Stimulated activated CD4-positive, alpha-beta T cell treated with anti-CD3 and anti-CD28 coated beads, TNF-alpha, amount 100 ng/mL, for 4 hours (primary cell): ENCODE results near the gene ARFGAP2.
"Not testable (repeated sequence)": the region's sequence is repeated elsewhere in the genome, so short reads cannot be mapped to it uniquely, and the experiment has no call there.

Experiments used
- DNase-seq, 3 experiments: peaks; one replicate each; pipeline ENCODE4 v3.0.0-alpha.2; 2020; ENCODE audit warnings: low read depth in 3 of 3

ARFGAP2 gene

DNA sequence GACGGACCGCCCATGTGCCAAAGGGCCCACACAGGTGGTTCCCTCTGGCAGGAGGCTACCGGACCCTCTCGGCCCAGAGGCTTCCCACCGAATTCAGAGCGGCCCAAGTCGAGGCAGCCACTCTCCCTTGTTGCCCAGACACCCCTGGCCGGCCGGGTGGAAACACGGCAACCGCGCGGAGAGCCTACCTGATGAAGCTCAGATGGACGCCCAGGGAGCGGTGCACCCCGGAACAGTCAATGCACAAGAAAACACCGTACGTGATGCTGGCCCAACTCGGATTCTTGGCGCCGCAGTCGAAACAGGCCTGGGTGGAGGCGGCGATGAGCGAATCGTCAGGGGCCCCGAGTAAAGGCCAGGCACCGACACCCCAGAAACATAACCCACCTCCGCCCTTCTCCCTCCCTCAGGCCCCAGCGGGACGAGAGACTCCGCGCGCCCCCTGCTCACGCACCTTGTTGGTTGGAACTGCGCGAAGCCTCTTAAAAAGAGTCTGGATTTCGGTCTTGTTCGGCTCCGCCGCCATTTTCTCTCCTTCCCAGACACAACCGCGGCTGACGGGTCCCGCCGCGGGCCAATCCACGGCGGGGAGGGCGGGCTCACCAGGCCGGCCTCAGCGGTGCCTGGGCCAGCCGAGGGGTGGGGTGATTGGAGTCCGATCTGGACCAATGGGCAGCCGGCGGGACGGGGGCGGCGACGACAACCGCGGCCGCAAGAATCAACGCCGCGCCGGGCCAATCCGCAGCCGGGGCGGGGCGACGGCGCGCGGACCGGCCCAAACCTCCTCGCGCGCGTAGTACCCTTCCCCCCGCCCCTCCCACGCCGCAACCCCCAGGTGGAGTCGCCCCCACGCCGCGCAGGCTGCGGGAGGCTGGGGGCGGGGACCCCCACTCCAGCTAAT is at the start of gene ARFGAP2:
ARFGAP2 (minus strand) TSS at position 552 of the 901 bp plus-strand sequence; CDS start at position 526, 26 bp downstream.
- DNase-seq: peak; percentile 90 to 93 (median 91)

DNA sequence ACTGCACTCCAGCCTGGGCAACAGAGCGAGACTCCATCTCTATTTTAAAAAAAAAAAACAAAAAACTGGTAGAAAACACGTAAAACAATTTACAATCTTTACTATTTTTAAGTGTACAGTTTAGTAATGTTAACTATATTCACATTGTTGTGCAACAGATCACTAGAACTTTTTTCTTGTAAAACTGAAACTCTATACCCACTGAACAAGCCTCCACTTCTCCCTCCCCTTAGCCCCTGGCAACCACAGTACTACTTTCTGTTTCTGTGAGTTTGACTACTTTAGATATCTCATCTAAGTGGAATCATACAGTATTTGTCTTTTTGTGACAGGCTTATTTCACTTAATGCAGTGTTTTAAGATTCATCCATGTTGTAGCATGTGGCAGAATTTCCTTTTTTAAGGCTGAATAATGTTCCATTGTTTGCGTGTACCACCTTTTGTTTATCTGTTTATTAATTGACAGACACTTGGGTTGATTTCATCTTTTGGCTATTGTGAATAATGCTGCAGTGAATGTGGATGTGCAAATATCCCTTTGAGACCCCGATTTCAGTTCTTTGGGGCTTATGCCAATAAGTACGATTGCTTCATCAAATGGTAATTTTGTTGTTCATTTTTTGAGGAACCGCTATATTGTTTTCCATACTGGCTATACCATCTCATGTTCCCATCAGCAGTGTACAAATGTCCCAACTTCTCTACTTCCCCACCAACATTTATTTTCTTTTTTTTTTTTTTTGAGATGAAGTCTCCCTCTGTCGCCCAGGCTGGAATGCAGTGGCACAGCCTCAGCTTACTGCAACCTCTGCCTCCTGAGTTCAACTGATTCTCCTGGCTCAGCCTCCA is 49.1 kb upstream of the ARFGAP2 start:
- no peak for DNase-seq

DNA sequence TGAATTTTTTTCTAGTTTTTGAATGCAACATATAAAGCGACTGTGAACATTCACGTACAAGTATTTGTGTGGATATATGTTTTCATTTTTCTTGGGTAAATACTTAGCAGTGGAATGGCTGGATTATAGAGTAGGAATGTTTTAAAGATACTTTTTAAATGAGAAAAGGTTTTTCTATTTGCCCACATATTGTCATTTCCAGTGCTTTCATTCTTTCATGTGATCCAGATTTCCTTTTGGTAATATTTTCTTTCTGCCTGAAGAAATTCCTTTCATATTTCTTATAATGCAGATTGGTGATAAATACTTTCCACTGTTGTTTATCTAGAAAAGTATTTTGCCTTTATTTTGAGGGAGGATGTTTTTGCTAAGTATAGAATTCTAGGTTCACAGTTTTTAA is 46.0 kb upstream of the ARFGAP2 start:
- no peak for DNase-seq

DNA sequence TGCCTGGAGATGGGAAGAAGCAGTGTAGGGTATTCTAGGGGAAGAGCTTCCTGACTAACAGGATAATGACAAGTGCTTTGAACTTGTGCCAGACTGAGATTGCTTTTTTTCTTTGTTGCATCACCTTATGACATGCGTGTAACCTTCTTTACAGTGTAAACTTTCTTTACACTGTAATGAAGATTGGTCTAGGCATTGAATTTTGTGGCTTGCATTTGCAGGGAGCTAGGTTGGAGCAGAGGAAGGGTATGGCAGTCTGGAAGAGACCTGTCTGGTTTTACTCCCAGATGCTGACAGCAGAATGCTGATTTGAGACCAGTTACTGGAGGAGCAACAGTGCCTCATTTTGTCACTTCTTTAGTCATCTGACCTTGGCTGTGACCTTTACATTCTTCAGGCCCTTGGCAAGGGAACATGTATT is 43.7 kb upstream of the ARFGAP2 start:
- DNase-seq: no peak

DNA sequence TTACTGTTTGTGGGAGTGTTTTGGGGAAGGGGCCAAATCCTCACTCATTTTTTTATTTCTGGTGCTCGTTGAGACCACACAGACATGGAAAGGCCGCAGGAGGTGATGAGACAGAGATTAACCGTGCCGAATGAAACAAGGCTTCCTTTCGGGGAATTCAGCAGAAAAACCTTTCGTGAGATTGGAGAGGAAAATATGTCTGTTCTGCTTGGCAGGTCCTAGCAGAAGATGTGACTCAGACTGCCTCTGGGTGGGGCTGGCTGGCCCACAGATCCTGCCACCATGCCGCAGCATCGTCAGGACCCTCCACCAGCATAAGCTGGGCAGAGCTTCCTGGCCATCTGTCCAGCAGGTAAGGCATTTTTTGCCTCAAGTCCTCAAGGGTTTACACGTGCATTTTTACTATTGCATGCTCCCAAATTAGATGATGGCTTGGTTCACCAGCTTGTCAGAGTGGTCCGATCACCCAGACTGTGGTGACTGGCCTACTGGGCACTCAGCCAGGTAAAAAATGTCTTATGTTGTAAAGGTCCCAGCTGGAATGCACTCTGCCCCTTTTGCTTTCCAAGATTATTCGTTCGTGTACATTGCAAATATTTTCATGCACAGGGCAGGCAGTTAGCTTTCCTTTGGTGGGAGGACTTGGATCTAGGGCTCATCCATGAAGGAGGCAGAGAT is 39.6 kb upstream of the ARFGAP2 start:
- DNase-seq: peak; percentile 46 to 56 (median 47)

GRCh38 chr11:47215366-47215910 is 38.8 kb upstream of the ARFGAP2 start:
- no peak for DNase-seq

DNA sequence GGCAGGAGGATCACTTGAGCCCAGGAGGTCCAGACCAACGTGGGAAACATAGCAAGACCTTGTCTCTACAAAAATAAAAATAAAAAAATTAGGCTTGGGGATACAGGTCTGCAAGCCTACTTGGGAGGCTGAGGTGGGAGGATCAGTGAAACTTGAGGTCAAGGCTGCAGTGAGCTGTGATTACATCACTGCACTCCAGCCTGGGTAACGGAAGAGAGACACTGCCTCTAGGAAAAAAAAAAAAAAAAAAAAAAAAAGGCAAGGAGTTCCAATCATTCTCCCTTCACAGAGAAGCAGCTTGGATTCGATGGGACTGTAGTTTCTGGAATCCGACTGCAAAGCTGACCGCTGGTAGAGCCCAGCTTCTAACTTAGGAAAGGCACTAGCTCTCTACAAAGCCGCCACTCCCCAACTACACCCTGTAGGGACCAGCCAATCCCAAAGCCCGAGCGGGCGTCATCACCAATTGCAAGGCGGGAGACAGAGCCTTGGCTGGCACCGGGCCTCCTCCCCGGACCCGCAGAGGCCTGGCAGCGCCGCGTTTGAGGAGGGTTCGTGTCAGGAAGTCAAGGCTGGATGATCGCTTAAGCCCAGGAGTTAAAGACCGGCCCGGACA is 37.4 kb upstream of the ARFGAP2 start:
- peak; percentile 66 to 74 (median 70) for DNase-seq

- DNase-seq: no peak
Measured at GRCh38 chr11:47212938-47213337, 36.3 kb upstream of the ARFGAP2 start.

GRCh38 chr11:47208628-47209027 is 31.9 kb upstream of the ARFGAP2 start:
- no peak for DNase-seq

GRCh38 chr11:47208008-47208552 is 31.4 kb upstream of the ARFGAP2 start:
- DNase-seq: not testable (repeated sequence)

DNA sequence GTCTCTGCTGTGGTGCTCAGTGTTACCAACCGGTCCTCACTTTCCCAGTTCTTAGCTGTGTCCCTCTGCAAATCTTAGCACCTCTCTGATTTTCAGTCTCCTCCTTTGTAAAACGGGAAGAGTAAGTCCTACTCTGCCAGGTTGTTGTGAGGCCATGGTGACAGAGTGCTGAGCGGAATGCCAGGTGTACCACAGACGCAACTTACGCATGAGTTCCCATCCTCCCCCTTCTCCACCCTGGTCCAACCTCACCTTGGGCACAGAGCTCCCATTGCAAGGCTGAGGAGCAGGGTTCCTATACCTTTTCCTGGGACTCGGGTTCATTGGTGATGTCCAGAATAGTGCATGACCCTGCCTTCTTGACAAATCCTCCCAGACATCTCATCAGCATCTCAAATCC is 30.8 kb upstream of the ARFGAP2 start:
- DNase-seq: no peak

GRCh38 chr11:47206577-47206976 is 29.9 kb upstream of the ARFGAP2 start:
- DNase-seq: not testable (repeated sequence)

GRCh38 chr11:47204637-47204989 is 27.9 kb upstream of the ARFGAP2 start:
- no peak for DNase-seq

DNA sequence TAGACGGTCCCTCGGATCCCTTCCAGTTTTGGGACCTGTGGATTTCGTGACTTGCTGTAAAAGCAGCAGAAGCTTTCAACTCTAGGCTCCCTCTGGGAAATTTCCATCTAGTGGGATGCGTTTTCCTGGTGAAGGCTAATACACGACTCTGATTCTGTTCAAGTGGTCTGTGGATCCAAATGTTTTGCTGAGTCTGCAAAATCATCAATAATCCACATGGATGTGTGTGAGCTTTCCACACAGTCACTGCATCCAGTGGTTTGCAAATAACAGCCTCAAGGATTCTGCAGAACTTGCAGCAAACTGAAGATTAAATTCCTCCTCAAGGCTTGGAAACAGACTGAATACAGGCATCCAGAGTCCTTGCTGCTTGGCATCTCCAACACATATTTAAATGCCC is 25.9 kb upstream of the ARFGAP2 start:
- DNase-seq: no peak

DNA sequence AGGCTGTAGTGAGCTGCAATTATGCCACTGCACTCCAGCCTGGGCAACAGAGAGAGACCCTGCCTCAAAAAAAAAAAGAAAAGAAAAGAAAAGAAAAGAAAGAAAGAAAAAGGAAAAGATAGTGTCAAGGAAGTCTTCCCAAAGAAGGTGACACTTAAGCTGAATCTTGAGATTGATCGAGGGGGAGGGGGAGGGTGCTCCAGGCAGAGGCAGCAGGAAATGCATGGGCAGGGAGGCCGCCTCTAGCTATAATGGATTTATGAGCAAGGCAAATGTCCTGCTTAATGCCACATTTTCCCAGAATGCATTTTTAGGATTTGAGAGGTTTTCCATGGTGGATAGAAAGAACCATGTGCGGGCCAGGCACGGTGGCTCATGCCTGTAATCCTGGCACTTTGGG is 24.3 kb upstream of the ARFGAP2 start:
- no peak for DNase-seq

GRCh38 chr11:47198161-47198560 is 21.5 kb upstream of the ARFGAP2 start:
- DNase-seq: not testable (repeated sequence)

DNA sequence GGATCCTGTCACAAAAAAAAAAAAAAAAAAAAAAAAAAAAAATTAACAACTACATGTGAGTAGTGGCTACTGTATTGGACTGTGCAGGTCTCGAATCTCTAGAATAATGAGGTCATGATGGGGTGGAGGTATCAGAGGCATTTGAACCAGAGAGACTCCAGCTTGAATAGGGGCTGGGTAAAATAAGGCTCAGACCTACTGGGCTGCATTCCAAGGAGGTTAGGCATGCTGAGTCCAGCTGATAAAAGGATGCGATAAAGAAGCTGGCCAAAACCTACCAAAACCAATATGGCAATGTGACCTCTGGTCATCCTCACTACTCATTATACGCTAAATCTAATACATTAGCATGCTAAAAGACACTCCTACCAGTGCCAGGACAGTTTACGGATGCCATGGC is 15.4 kb upstream of the ARFGAP2 start:
- DNase-seq: no peak

DNA sequence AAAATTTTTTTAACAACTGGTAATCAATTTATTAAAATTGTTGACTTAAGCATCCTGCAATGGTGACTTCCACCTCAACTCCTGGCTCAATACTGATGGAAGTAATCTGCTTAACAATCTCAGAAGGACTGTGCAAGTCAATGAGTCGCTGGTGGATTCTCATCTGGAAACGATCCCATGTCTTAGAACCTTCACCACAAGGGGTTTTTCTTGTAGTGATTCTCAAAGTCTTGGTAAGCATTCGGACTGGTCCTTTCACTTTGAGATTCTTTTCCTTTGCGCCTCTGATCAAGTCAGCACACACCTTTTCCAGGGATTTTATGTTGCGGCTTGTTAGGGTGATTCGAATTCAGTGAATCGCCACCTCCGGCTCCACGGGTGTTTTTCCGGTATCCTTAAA is 14.5 kb upstream of the ARFGAP2 start:
- not testable (repeated sequence) for DNase-seq

DNA sequence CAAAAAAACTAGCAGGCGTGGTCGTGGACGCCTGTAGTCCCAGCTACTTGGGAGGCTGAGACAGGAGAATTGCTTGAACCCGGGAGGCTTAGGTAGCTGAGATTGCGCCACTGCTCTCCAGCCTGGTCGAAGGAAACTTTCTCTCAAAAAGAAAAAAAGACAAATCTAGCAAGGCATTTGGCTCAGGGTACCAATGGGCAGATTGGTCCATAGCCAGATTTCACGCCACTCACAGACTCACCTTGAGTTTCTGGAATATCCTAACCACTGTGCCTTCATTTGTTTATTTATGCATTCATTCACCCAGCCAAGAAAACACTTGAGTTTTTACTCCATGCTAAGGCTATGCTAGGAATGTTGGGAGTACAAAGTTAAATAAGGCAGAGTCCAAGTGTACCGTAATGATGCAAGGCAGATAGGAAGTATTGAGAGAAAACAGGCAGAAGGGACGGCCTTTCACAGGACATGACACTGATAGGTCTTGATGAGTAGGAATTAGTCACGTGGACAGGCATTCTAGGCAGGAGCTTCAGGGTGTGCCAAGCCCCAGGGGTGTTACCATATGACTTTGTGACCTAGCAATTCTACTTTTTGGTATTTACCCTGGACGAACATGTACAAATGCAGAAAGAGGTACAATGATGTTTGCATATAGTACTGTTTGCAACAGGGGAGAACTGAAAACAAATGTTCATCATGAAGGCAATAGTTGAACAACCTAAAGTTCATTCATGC is 12.6 kb upstream of the ARFGAP2 start:
- DNase-seq: no peak

DNA sequence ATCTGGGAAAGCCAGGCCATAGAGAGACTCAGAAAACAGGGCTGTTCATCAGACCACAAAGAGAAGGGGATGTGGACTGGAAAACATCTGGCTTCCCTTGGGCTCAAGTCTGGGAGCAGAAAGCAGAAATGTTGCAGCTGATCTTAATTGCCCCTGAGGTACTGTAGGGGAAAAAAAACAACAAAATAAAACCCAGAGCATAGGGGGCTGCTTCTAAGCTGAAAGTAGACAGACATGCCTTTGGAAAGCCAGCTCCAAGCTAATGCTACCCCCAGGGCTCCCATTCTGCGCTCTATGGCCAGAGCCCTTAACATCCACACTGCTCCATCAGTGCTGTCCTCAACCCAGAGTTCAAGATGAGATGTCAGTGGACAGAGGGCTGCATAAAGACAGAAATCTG is 11.6 kb upstream of the ARFGAP2 start:
- no peak for DNase-seq
